GM21576 (cell line): Measurements from ENCODE around the gene COL26A1.
"Not testable (repeated sequence)": the region's sequence is repeated elsewhere in the genome, so short reads cannot be mapped to it uniquely, and the experiment has no call there.

Experiments used
- ATAC-seq: cut with Tn5 transposase; IDR thresholded peaks from one replicate; pipeline ENCODE4 v1.9.1; 2021; ENCODE audit warnings: mild to moderate bottlenecking, moderate library complexity; ENCODE audit not compliant: unreplicated experiment

COL26A1 gene

DNA sequence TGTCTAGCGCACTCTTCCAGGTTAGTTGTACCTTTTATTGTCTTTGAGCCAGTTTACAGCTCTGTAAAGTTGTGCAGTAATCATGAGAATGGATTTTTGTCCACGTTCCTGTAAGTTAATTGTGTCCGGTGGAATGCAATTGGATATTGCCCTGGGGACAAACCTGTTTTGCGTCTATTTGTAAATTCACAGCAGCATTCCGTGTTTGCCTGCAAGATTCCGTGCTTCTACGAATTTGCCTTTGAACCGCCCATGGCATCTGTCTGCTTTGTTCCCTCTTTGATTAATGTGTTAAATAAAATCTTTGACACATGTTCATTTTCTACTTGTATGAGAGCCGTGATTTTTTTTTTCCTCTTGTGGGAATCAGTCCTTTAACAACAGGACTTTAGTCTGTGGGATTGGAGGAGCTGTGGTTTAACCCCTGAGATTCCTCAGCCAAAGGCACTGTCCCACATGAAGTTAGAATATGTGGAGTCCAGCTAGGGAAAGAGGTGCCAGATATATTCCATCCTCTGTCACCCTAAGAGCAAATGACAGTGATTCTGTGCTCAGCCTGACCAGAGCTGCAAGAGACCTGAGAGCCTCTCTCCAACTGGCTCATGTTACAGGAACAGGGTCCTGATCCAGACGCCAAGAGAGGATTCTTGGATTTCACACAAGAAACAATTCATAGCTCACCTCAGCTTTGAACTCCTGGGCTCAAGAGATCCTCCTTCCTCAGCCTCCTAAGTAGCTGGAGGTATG, 126.3 kb downstream of the COL26A1 start:
- no peak for ATAC-seq

DNA sequence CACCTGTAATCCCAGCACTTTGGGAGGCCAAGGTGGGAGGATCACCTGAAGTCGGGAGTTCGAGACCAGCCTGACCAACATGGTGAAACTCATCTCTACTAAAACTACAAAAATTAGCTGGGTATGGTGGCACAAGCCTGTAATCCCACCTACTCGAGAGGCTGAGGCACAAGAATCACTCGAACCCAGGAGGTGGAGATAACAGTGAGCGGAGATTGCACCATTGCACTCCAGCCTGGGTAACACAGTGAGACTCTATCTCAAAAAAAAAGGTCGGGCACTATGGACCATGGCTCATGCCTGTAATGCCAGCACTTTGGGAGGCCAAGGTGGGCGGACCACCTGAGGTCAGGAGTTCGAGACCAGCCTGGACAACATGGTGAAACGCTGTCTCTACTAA, 127.8 kb downstream of the COL26A1 start:
- ATAC-seq = not testable (repeated sequence)

GRCh38 chr7:101491442-101491841, 128.8 kb downstream of the COL26A1 start:
- ATAC-seq = not testable (repeated sequence)

DNA sequence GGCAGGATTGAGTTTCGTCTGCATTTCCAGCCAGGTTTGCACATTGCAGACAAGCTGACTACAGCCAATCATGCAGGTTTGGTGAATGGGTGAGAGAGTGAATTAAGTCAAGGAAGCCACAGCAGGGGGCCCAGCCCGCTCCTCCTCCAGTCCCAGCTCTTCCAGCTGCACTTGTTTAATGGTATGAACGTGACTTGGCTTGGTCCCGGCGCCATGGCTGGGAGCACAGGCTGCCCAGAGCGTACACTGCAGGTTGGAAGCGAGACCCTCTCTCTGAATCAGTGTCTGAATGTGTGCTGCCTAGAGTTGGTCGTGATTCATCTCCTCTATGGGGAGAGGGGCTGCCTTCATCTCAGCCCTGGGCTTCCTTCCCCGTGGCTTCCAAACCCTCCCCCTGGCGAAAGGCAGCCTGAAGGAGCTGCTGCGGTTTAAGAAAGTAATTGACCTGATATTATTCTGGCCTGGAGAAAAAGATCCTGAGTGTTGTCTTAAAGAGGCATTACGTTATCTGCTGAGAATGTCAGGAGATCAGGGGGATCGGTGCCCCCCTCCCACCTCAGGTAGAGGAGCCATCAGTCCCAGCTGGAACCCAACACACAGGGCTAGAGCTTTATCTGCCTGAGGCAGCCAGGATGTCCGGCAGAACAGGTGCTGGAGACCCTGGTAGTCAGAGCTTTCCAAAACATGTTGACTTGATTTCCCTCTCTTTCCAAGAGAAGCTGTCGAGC, 132.1 kb downstream of the COL26A1 start:
- ATAC-seq = no peak

GRCh38 chr7:101496017-101496416, 133.3 kb downstream of the COL26A1 start:
- ATAC-seq = no peak

DNA sequence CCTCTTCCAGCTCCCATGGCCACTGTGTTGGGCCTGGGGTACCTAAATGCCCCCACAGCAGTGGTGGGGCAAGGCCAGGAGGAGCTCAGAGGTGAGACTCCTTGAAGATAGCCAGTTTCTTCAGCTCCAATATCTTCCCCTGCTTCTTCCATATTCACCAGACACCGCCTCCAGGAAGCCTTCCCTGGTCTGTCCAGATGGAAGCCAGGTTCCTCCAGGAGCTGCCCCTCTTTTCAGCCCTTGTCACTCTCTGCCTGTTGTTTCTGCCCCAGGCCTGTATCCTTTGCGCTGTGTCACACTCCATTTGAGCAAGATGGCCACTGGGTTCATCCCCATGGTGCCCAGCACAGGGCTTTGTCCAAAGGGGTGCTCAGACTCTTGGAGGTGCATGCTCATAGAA, 138.7 kb downstream of the COL26A1 start:
- ATAC-seq = no peak

DNA sequence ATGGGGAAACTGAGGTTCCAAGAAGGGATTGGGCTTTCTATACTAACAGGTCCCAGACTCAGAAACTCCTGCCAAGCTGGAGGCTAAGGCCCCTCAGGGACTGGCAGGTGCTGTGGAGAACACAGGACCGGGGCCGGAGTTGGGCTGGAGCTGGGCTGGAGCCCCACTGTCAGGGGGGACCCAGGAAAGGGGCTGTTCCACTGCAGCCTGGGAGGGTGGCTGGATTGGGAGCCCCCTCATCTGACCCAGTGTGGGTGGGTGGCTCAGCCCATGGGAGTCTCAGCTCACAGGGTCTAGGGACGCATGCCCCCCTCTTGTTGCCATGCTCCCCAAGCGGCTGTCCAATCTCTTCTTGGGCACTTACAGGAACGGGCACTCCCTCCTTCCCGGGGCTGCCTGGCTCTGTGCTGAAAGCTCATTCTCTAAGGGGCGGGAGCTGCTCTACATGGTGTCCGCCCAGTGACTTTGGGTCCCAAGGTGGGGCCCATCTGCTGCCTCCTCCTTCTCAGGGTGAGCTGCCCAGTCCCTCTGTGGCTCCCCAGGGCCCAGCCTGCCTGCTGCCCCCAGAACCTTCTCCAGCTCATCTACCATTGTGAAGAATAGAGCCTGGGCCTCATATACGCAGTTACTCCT, 139.9 kb downstream of the COL26A1 start:
- ATAC-seq = no peak

- not testable (repeated sequence) for ATAC-seq
Observed at GRCh38 chr7:101505510-101505909, 142.8 kb downstream of the COL26A1 start.

DNA sequence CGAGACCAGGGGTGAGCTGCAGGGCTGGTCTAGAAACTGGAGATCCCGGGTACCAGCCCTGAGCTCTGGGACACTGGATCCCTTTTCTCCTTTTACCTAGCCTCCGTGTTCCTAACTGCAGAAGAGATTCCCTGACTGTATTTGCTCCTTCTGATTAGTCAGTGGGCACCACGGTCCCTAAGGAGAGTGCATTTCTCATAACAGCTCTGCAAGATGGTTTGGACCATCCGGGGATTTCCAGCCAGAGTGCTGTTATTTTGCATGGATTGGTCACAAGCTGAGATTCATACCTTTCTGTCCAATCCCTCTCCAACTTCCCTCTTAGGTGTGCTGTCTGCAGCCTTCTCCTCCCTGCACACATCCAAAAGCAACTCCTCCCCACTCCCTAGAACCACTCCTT, 143.9 kb downstream of the COL26A1 start:
- no peak for ATAC-seq

GRCh38 chr7:101507327-101507726, 144.7 kb downstream of the COL26A1 start:
- no peak for ATAC-seq

DNA sequence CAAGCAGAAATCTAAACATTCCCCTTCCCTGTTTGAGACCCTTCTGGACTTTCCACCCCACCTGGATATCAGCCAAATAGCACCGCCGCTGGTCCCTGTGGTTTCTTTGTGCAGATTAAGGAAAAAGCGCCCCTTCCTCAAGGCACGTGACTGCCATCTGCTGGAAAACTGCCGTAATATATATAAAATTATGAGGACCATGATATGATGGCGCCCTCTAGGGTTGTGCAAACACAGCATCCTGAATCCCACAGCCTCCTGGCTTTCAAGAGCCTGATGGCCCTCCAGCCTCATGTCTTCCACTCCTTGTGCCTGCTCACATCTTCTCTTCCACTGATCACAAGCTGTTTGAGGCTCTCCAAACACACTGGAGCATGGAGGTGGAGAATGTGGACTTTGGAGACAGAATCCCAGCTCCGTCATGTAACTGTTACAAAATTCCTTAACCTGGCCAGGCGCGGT, 145.1 kb downstream of the COL26A1 start:
- ATAC-seq = no peak

DNA sequence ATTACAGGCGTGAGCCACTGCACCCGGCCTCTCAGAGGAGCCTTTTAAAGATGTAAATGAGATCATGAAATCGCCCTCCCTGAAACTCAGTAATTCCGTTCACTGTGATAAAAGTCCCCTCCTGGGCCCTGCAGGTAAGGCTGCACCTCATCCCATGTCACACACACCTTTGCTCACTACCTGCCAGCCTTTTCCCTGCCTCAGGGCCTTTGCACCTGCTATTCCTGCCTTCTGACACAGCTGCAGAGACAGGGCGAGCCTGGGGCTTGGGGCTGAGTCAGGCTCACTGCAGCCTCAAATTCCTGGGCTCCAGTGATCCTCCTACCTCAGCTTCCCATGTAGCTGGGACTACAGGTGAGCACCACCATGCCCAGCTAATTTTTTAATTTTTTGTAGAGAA, 147.6 kb downstream of the COL26A1 start:
- no peak for ATAC-seq

DNA sequence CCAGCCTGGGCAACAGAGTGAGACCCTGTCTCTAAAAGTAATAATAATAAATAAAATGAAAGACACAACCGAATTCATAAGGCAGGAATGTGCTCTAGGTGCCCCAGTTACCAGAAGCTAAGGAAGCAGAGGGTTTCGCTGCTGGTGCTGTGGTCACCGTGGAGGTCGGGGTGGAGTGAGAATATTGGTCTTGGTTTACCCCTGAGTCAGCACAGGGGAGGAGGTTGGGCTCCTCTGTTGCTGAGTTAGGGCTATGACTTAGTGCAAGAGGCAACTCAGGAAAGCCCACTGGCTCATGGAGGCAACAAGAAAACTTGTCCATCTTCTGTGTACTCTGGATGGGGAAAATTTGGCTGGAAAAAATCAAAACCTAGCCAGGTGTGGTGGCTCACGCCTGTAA, 149.3 kb downstream of the COL26A1 start:
- ATAC-seq = no peak

DNA sequence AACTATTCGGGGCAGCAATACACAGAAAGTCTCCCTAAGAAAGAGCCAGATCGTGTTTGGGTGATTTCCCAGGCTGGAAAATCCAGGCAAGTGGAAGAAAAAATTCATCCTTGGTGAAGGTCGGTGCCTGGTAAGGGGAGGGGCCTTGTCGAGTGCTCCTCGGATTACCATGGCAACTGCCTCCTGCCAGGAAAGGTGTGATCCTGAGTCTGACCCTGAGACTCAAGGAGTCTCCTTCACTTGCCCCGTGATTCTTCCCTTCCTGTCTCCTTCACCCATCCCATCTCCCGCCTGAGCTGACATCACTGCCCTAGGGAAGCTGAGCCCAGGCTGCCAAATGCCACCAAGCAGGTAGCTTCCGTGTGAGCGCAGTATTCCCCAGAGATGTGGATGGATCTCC, 154.2 kb downstream of the COL26A1 start:
- ATAC-seq = no peak

- ATAC-seq = no peak
Observed at GRCh38 chr7:101517304-101517703, 154.6 kb downstream of the COL26A1 start.

- ATAC-seq = no peak
Observed at GRCh38 chr7:101518336-101518735, 155.7 kb downstream of the COL26A1 start.

DNA sequence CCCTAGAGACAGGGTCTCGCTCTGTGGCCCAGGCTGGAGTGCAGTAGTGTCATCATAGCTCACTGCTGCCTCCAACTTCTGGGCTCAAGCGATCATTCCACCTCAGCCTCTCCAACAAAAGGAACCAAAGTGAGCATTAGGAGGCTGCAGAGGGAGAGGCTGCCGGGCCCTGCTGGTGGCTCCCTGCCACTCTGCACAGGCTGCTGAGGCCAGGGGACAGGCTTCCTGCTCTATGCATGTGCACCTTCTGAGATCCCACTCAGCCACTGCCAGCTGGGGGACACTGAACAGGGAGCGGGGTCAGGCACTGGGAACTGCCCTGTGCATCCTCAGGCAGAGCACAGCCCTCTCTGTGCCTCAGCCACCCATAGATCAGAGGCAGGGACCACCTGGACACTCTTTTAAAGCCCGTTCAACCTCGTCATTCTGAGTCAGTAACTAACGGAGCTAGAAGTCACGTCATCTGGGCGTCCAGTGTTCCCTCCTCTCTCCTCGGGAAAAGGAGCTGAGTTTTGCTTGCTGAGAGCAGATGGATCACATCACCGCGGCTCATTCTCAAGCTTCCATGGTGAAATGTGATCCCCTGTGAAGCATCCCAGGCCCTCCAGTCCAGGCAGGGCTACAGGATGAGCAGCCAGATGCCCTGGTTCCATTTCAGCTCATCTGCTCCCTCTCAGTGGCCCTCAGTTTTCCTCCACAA, 156.8 kb downstream of the COL26A1 start:
- no peak for ATAC-seq

GRCh38 chr7:101521430-101521925, 158.8 kb downstream of the COL26A1 start:
- no peak for ATAC-seq

GRCh38 chr7:101522021-101522420, 159.3 kb downstream of the COL26A1 start:
- no peak for ATAC-seq

GRCh38 chr7:101527844-101528667, 165.4 kb downstream of the COL26A1 start:
- no peak for ATAC-seq
